GM20000 (cell line): ENCODE data around the gene HDGFL2.

ENCODE experiments used
- DNase-seq: peaks from one replicate; pipeline ENCODE4 v3.0.0; 2012; ENCODE audit warnings: low spot score
- TF ChIP-seq, protein P1 (sequence below): IDR thresholded peaks from 2 replicates; pipeline ENCODE4 v1.5.1; 2012; ENCODE audit warnings: mild to moderate bottlenecking, control low read depth; ENCODE audit errors: extremely low read depth, missing control alignments

HDGFL2 gene

GRCh38 chr19:4510435-4511255 lies 38.5 kb downstream of the HDGFL2 start:
- TF ChIP-seq, protein P1, sequence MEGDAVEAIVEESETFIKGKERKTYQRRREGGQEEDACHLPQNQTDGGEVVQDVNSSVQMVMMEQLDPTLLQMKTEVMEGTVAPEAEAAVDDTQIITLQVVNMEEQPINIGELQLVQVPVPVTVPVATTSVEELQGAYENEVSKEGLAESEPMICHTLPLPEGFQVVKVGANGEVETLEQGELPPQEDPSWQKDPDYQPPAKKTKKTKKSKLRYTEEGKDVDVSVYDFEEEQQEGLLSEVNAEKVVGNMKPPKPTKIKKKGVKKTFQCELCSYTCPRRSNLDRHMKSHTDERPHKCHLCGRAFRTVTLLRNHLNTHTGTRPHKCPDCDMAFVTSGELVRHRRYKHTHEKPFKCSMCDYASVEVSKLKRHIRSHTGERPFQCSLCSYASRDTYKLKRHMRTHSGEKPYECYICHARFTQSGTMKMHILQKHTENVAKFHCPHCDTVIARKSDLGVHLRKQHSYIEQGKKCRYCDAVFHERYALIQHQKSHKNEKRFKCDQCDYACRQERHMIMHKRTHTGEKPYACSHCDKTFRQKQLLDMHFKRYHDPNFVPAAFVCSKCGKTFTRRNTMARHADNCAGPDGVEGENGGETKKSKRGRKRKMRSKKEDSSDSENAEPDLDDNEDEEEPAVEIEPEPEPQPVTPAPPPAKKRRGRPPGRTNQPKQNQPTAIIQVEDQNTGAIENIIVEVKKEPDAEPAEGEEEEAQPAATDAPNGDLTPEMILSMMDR, result no peak
- no peak for DNase-seq

DNA sequence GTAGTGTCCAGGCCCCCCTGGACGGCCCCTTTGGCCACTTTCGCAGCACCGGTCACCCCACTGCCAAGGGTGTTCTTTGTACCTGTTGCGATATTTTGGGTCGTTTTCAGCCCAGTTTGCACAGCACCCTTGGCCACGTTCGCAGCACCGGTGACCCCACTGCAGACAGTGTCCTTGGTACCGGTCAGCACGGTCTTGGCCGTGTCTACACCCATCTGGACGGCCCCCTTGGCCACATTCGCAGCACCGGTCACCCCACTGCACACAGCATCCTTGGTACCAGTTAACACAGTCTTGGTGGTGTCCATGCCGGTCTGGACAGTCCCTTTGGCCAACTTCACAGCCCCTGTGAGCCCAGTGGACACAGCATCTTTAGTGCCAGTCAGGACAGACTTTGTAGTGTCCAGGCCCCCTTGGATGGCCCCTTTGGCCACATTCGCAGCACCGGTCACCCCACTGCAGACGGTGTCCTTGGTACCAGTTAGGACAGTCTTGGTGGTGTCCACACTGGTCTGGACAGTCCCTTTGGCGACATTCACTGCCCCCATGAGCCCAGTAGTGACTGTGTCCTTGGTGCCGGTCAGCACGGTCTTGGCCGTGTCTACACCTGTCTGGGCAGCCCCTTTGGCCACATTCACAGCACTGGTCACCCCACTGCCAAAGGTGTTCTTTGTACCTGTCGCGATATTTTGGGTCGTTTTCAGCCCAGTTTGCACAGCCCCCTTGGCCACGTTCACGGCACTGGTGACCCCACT lies 39.4 kb downstream of the HDGFL2 start:
- no peak for DNase-seq
- TF ChIP-seq, protein P1, result no peak

- TF ChIP-seq, protein P1, result no peak
- DNase-seq, result no peak
These were observed 40.0 kb downstream of the HDGFL2 start for GRCh38 chr19:4512070-4512469.

- TF ChIP-seq, protein P1, result no peak
- DNase-seq, result no peak
These were observed 41.2 kb downstream of the HDGFL2 start for GRCh38 chr19:4513248-4513647.

DNA sequence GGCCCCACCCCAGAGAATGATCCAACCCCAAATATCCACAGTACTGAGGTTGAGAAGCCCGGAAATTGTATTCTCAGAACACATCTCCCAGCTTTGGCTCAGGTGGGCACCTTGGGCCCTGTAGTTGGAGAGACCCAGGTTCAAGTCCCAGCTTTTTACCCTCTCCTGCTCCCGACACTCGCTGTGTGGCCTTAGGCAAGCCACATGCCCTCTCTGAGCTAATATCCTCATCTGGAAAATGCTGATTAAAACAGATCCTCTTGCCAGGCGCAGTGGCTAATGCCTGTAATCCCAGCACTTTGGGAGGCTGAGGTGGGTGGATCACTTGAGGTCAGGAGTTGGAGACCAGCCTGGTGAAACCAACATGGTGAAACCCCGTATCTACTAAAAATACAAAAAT lies 43.6 kb downstream of the HDGFL2 start:
- DNase-seq, result no peak
- TF ChIP-seq, protein P1, result no peak

- TF ChIP-seq, protein P1, result no peak
- DNase-seq, result no peak
These were observed 44.3 kb downstream of the HDGFL2 start for GRCh38 chr19:4516199-4516938.

DNA sequence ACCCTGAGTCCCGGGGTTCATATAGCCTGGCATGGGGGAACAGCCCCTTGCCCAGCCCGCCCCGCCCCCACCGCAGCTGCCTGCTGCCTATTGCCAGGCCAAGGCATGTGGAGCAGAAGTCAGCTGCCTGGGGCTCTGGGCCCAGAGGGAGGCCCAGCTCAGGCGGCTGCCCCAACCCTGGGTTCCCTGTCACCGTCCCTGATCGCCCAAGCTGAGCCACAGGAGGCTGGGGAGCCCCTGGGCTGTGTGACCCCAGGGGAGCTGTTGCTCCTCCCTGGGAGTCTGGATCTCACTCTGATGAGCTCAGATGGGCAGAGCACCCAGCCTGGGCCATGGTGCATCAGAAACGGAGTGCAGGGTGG lies 44.8 kb downstream of the HDGFL2 start:
- TF ChIP-seq, protein P1, result no peak
- no peak for DNase-seq
